B cell (primary cell): Measurements from ENCODE around the gene GSTM3. TPM values are rescaled to one million over a fixed set of nuclear protein-coding genes. Genes with fewer than 3 reads are reported as not detected.

Experiments used
- ATAC-seq: fragments of 200-7000 bp; cut with Tn5 transposase; one replicate; pipeline ENCODE4 v1.10.0; 2021; ENCODE audit warnings: low read depth, mild to moderate bottlenecking, moderate number of reproducible peaks, moderate library complexity
- CTCF ChIA-PET: fragments of 350-600 bp; sonication (Branson Sonifier 250); formaldehyde crosslinking; loops from one replicate; lab custom pipeline; 2021; ENCODE audit warnings: antibody characterized with exemption, inconsistent platforms; lab: Charles Lee
- POLR2A ChIA-PET: fragments of 350-600 bp; sonication (Branson Sonifier 250); formaldehyde crosslinking; loops from one replicate; lab custom pipeline; 2021; ENCODE audit warnings: antibody characterized with exemption; lab: Charles Lee
- DNase-seq: peaks from one replicate; pipeline ENCODE4 v3.0.0; 2013
- H2AFZ ChIP-seq: 2 replicates; pipeline ENCODE4 v1.6.1; 2012; ENCODE audit warnings: mild to moderate bottlenecking, low read depth, low read length; ENCODE audit not compliant: insufficient read depth, poor library complexity, severe bottlenecking
- H3K27ac ChIP-seq, 2 donors: 1 replicate in 1 of 2; 2 replicates in 1 of 2; pipeline ENCODE4 v1.5.1; 2012 to 2013; ENCODE audit warnings: low read length in 2 of 2, mild to moderate bottlenecking in 2 of 2, moderate library complexity in 1 of 2
- H3K27me3 ChIP-seq, 4 experiments: fragments of 200-600 bp in 1 of 4; sonication (generic) in 1 of 4; replicated peaks in 1 of 4; 1 replicate in 2 of 4; 2 replicates in 2 of 4; pipeline versions ENCODE4 v1.6.1 to v1.7.0; 2013 to 2016; ENCODE audit warnings: low read length in 3 of 4, mild to moderate bottlenecking in 2 of 4, mixed read lengths in 1 of 4, moderate library complexity in 1 of 4; ENCODE audit not compliant: insufficient read depth in 4 of 4, control insufficient read depth in 3 of 4; ENCODE audit errors: control extremely low read depth in 1 of 4
- H3K36me3 ChIP-seq, 2 experiments: replicated peaks in 1 of 2; 1 replicate in 1 of 2; 2 replicates in 1 of 2; pipeline versions ENCODE4 v1.6.1 to v1.7.1; 2013; ENCODE audit warnings: low read length in 1 of 2; ENCODE audit not compliant: insufficient read depth in 2 of 2, control insufficient read depth in 1 of 2; ENCODE audit errors: control extremely low read depth in 1 of 2, extremely low read depth in 1 of 2
- H3K4me1 ChIP-seq, 2 donors: fragments of 200-600 bp in 1 of 2; sonication (generic) in 1 of 2; 1 replicate in 1 of 2; 2 replicates in 1 of 2; pipeline versions ENCODE4 v1.5.1 to v1.6.1; 2013 to 2017; ENCODE audit warnings: low read length in 2 of 2; ENCODE audit not compliant: control insufficient read depth in 2 of 2, insufficient read depth in 2 of 2
- H3K4me2 ChIP-seq: replicated peaks from 2 replicates; pipeline ENCODE3; 2012; ENCODE audit warnings: mild to moderate bottlenecking, low read depth, low read length; ENCODE audit not compliant: poor library complexity, severe bottlenecking
- H3K4me3 ChIP-seq, 5 experiments: fragments of 200-600 bp in 1 of 5; sonication (generic) in 1 of 5; 1 replicate in 3 of 5; 2 replicates in 2 of 5; pipeline versions ENCODE4 v1.5.1 to v1.7.0; 2011 to 2016; ENCODE audit warnings: low read length in 4 of 5, mild to moderate bottlenecking in 4 of 5, low read depth in 2 of 5, control low read depth in 1 of 5, moderate library complexity in 1 of 5; ENCODE audit not compliant: insufficient read depth in 1 of 5; ENCODE audit errors: control extremely low read depth in 1 of 5, extremely low read depth in 1 of 5
- H3K79me2 ChIP-seq: fragments of 200-600 bp; sonication (generic); one replicate; pipeline ENCODE4 v1.6.0; 2016; ENCODE audit warnings: low read length; ENCODE audit not compliant: control insufficient read depth, insufficient read depth
- H3K9ac ChIP-seq: fragments of 200-600 bp; sonication (generic); 2 replicates; pipeline ENCODE4 v1.6.1; 2017; ENCODE audit warnings: mild to moderate bottlenecking, low read length, moderate library complexity
- H3K9me3 ChIP-seq, 3 donors: one replicate each; pipeline versions ENCODE4 v1.6.1 to v1.7.1; 2013; ENCODE audit warnings: low read length in 2 of 3; ENCODE audit not compliant: control insufficient read depth in 2 of 3, insufficient read depth in 1 of 3; ENCODE audit errors: control extremely low read depth in 1 of 3
- H4K20me1 ChIP-seq: 2 replicates; pipeline ENCODE4 v1.6.0; 2012; ENCODE audit warnings: mild to moderate bottlenecking, low read length; ENCODE audit not compliant: insufficient read depth, control insufficient read depth, poor library complexity, severe bottlenecking
- H3K27ac Mint-ChIP-seq: one replicate; pipeline ENCODE4 v1.8.0; 2021; ENCODE audit warnings: mixed read lengths
- H3K27me3 Mint-ChIP-seq: one replicate; pipeline ENCODE4 v1.8.0; 2021; ENCODE audit warnings: mixed read lengths
- H3K4me1 Mint-ChIP-seq: one replicate; pipeline ENCODE4 v1.8.0; 2021; ENCODE audit warnings: mixed read lengths
- H3K4me3 Mint-ChIP-seq: one replicate; pipeline ENCODE4 v1.8.0; 2021; ENCODE audit warnings: mixed read lengths
- H3K9me3 Mint-ChIP-seq: one replicate; pipeline ENCODE4 v1.8.0; 2022; ENCODE audit warnings: mixed read lengths; ENCODE audit not compliant: insufficient read depth
- EZH2 ChIP-seq: IDR thresholded peaks from 2 replicates; pipeline ENCODE4 v1.6.1; 2012; ENCODE audit warnings: borderline replicate concordance, low read depth, mild to moderate bottlenecking, moderate library complexity, low read length; ENCODE audit not compliant: insufficient read depth, poor library complexity, severe bottlenecking
- WGBS: methylation state at CpG from one replicate; pipeline ENCODE4 v1.1.5; 2013; ENCODE audit warnings: missing lambda C conversion rate; ENCODE audit not compliant: insufficient coverage; 5-methylcytosine and 5-hydroxymethylcytosine counted together
- intact Hi-C: fragments of 100-400 bp; cut with micrococcal nuclease; formaldehyde crosslinking; loops from one replicate; pipeline ENCODE4 v1.10.0; 2022
- polyA plus RNA-seq: library from polyadenylated mRNA; depleted of rRNA; stranded (reverse); fragments of >200 nt; gene quantifications from 2 replicates; pipeline ENCODE4 v1.2.3, GENCODE V29; 2012
- total RNA-seq, 2 donors: library from RNA; stranded (reverse); fragments of 120-200 nt in 1 of 2; gene quantifications; 1 replicate in 1 of 2; 2 replicates in 1 of 2; pipeline versions ENCODE4 v1.2.3 to v1.2.4, GENCODE V29; 2013 to 2022
- TF ChIP-seq, protein P1 (sequence below): fragments of 200-600 bp; IDR thresholded peaks from one replicate; pipeline ENCODE4 v1.8.0; 2022; ENCODE audit warnings: antibody characterized with exemption, mild to moderate bottlenecking

The GSTM3 gene
- total and polyA plus RNA-seq, 2 donors (not counting 1 experiment from before 2014, with no cell fraction given) = 1.9 to 2.8 TPM

DNA sequence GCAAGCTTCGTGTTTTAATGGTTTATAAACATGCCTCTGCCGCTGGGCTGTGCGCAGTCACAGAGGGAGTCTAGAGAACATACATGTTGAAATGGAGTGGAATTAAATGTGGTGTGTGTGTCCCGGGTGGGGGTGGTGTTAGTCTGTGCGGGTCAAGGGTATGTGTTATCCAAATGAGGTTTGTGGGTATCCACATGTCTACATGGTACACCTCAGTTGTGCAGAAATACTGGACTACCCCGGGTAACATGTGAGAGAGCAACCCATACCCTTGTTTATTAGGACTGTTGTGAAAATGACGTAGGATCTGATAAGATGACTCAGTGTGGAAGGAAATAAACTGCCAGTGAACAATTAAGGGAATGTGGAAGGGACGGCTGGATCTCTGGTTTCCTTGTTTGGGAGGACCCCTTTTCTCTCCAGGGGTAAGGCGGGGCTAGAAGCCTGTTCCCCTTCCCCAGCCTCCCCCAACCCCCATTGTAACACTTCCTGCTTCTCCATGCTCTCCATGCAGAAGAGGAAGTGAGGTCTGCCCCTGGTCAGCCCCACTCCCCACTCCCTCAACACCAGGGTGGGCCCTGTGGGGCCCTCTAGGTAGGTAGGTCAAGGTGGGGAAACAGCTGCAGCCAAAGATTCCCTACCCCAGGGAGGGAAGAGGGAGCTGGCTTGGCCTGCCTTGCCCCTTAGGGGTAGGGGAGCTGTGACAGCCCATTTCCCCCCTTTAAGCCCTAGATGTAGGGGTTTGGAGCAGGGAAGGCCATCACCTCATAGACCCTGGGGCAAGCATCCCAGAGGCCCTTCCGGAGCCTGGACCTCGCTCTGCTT is 22.2 kb upstream of the GSTM3 start:
- intact Hi-C loops = no loop called here
- Histone ChIP-seq H3K27me3 (no peaks in the 10 kb centered on the region), H3K79me2 (no peaks in the 10 kb centered on the region), H3K9me3 (no peaks in the 10 kb centered on the region), H4K20me1 (no peaks in the 10 kb centered on the region), H2AFZ (no peak overlapping the region), H3K36me3 (no peaks in the 10 kb centered on the region), H3K4me3 (no peak overlapping the region), H3K27ac (no peak overlapping the region), H3K9ac (no peak overlapping the region), H3K4me2 (no peak overlapping the region), H3K4me1 (no peaks in the 10 kb centered on the region)
- no peaks in the 10 kb centered on the region for H3K4me1 Mint-ChIP-seq
- no peaks in the 10 kb centered on the region for H3K9me3 Mint-ChIP-seq
- CTCF ChIA-PET = interaction anchor here (1.2 kb wide), 1 partner anchor 11 kb away, joined by 3 read pairs; no protein-coding TSS in a partner anchor
- DNase-seq (no peak), ATAC-seq (no peak)
- TF ChIP-seq, protein P1, sequence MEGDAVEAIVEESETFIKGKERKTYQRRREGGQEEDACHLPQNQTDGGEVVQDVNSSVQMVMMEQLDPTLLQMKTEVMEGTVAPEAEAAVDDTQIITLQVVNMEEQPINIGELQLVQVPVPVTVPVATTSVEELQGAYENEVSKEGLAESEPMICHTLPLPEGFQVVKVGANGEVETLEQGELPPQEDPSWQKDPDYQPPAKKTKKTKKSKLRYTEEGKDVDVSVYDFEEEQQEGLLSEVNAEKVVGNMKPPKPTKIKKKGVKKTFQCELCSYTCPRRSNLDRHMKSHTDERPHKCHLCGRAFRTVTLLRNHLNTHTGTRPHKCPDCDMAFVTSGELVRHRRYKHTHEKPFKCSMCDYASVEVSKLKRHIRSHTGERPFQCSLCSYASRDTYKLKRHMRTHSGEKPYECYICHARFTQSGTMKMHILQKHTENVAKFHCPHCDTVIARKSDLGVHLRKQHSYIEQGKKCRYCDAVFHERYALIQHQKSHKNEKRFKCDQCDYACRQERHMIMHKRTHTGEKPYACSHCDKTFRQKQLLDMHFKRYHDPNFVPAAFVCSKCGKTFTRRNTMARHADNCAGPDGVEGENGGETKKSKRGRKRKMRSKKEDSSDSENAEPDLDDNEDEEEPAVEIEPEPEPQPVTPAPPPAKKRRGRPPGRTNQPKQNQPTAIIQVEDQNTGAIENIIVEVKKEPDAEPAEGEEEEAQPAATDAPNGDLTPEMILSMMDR = no peak
- TF ChIP-seq EZH2 = no peak
- no peak overlapping the region for H3K4me3 Mint-ChIP-seq
- H3K27ac Mint-ChIP-seq = no peak overlapping the region
- WGBS = 87% methylated on average over 7 of the region's 11 CpGs
- no peaks in the 10 kb centered on the region for H3K27me3 Mint-ChIP-seq
- POLR2A ChIA-PET = no interaction called here

DNA sequence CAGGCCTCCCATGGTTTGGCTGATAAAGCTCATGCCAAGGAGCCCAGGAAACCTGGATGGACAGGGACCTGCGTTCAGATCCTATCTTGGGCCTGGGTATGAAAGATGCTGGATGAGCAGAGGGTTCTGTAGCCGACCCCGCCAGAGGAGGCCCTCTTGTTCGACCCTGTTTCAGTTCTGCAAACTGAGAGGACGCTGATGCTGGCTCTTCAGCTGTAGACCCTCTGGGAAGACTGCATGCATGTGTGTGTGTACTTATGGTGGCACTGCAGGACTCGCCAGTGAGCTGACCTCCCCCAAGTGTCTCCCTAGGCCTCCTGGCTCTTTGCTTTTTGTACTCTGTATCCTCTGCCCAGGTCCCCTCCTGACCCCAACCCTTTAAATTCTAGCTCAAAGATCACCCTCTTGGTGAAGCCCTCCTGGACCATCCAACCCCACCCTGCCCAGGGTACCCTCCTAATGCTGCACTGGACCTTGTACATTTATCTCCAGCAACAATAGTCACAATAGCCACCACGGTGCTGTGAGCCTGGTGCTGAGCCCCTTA is 21.3 kb upstream of the GSTM3 start:
- intact Hi-C loops = no loop called here
- no peaks in the 10 kb centered on the region for H3K4me1 Mint-ChIP-seq
- Histone ChIP-seq H3K79me2 (no peaks in the 10 kb centered on the region), H3K27me3 (no peaks in the 10 kb centered on the region), H3K4me3 (no peak overlapping the region), H2AFZ (no peak overlapping the region), H3K27ac (no peak overlapping the region), H3K9me3 (no peaks in the 10 kb centered on the region), H3K4me1 (no peaks in the 10 kb centered on the region), H4K20me1 (no peaks in the 10 kb centered on the region), H3K9ac (no peak overlapping the region), H3K4me2 (no peak overlapping the region), H3K36me3 (no peaks in the 10 kb centered on the region)
- no peak for ATAC-seq
- no peak for DNase-seq
- ChIA-PET CTCF (no interaction called here), POLR2A (no interaction called here)
- 67% methylated on average over 6 of the region's 7 CpGs for WGBS
- H3K27ac Mint-ChIP-seq = no peak overlapping the region
- no peak overlapping the region for H3K4me3 Mint-ChIP-seq
- H3K27me3 Mint-ChIP-seq = no peaks in the 10 kb centered on the region
- no peaks in the 10 kb centered on the region for H3K9me3 Mint-ChIP-seq
- TF ChIP-seq EZH2 = no peak
- TF ChIP-seq, protein P1 = no peak
